Measurements from ENCODE around the gene UGDH. TPM values are rescaled to one million over a fixed set of nuclear protein-coding genes. Genes with fewer than 3 reads are reported as not detected.

UGDH gene
- total RNA-seq (10 to 100 TPM in 3 of 5 experiments, 1 to 10 TPM in 2; 6.9 to 20.9 (median 17.7) TPM), polyA plus RNA-seq (10 to 100 TPM; 18.2 to 18.7 TPM), total RNA-seq (12.1 reads per million, percentile 40 among the genes with 10 or more reads in this experiment)

GRCh38 chr4:39527296-39528060 lies at the start of gene UGDH:
Gene UGDH (minus strand): TSS chr4:39527439. CDS start chr4:39521512, 5,927 bp downstream.
- H3K9me3 Mint-ChIP-seq = peaks cover under 1 to 26% (median 17%) of the 10 kb centered on the region in 11 donors
- peak within 1 kb of the TSS; percentile 81 for H3K4me3 ChIP-seq (ENCODE audit: low read length)

DNA sequence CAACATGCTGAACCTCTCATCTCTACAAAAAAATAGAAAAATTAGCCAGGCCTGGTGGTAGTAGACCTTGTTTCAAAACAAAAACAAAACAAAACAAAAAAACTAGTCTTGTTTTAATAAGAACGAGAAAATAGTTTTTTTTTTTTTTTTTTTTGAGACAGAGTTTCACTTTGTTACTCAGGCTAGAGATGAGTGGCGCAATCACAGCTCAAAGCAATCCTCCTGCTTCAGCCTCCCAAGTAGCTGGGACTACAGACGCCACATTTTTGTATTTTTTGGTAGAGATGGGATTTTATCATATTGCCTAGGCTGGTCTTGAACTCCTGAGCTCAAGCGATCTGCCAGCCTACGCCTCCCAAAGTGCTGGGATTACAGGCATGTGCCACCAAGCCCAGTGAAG lies 47.7 kb upstream of the UGDH start:
- no peak for DNase-seq
- H3K27ac ChIP-seq (ENCODE audit: low read depth, low read length) = no peak overlapping the region
- no peaks in the 10 kb centered on the region for H3K27me3 ChIP-seq (ENCODE audit: control insufficient read depth in 2 of 2, insufficient read depth in 2 of 2, low read length in 2 of 2)
- Mint-ChIP-seq H3K4me1 (peaks cover 0 to 2% (median 0%) of the 10 kb centered on the region in 7 donors), H3K27ac (no peak overlapping the region), H3K4me3 (no peak overlapping the region), H3K27me3 (no peaks in the 10 kb centered on the region), H3K9me3 (no peaks in the 10 kb centered on the region), H3K36me3 (peaks cover 0 to 11% (median 0%) of the 10 kb centered on the region in 5 donors)
- H3K4me1 ChIP-seq (ENCODE audit: control insufficient read depth in 2 of 2, insufficient read depth in 2 of 2, low read length in 2 of 2) = no peaks in the 10 kb centered on the region
- H3K9me3 ChIP-seq (ENCODE audit: control insufficient read depth in 2 of 3, low read length in 3 of 3) = no peaks in the 10 kb centered on the region
- no peak for ATAC-seq
- H3K4me3 ChIP-seq (ENCODE audit: low read length) = no peak overlapping the region
- H3K36me3 ChIP-seq (ENCODE audit: control insufficient read depth in 2 of 3, insufficient read depth in 3 of 3, low read length in 3 of 3) = no peaks in the 10 kb centered on the region
- ChIA-PET CTCF (interaction anchor here (0.6 kb wide), 2 partner anchors 87 to 442 kb away, joined by 3 to 6 read pairs; no protein-coding TSS in a partner anchor), POLR2A (no interaction called here)
- intact Hi-C loops (cut with micrococcal nuclease) = no loop called here

More at GRCh38 chr4:39527296-39528060, at the start of gene UGDH:
- intact Hi-C loops (cut with micrococcal nuclease) = loop anchor here (1.0 to 10.0 kb wide), 14 partner anchors 9 to 1841 kb away; partner anchors contain the start of genes PDS5A (in 2 of the 2), RFC1 (in 2 of the 2), SMIM14 (in 2 of the 2) and UBE2K (in 2 of the 2)
- H3K9me3 ChIP-seq (ENCODE audit: control insufficient read depth in 2 of 3, low read length in 3 of 3) = peaks cover 0 to 11% (median 0%) of the 10 kb centered on the region in 3 experiments
- Mint-ChIP-seq H3K36me3 (peaks cover 17 to 28% (median 19%) of the 10 kb centered on the region in 5 donors), H3K4me3 (peak within 1 kb of the TSS; percentile 88 to 99 (median 98)), H3K4me1 (peaks cover 11 to 26% (median 19%) of the 10 kb centered on the region in 7 donors), H3K27ac (peak within 1 kb of the TSS; percentile 84 to 97 (median 93)), H3K27me3 (no peaks in the 10 kb centered on the region)
- POLR2A ChIA-PET = interaction anchor here (0.6 to 1.3 kb wide), 8 partner anchors 69 to 567 kb away, joined by 3 to 11 read pairs (median 4); partner anchors contain the start of genes LIAS, RPL9, SMIM14 and UBE2K
- no peaks in the 10 kb centered on the region for H3K27me3 ChIP-seq (ENCODE audit: control insufficient read depth in 2 of 2, insufficient read depth in 2 of 2, low read length in 2 of 2)
- H3K36me3 ChIP-seq (ENCODE audit: control insufficient read depth in 2 of 3, insufficient read depth in 3 of 3, low read length in 3 of 3) = peaks cover 0 to 5% (median 0%) of the 10 kb centered on the region in 3 experiments
- H3K4me1 ChIP-seq (ENCODE audit: control insufficient read depth in 2 of 2, insufficient read depth in 2 of 2, low read length in 2 of 2) = peaks cover 7 to 10% of the 10 kb centered on the region in 2 donors
- CTCF ChIA-PET = interaction anchor here (0.5 to 1.0 kb wide), 5 partner anchors 29 to 1465 kb away, joined by 3 to 4 read pairs (median 3); no protein-coding TSS in a partner anchor
- DNase-seq (peak; percentile 85 to 95 (median 88)), ATAC-seq (peak; percentile 99)
- H3K27ac ChIP-seq (ENCODE audit: low read depth, low read length) = peak within 1 kb of the TSS; percentile 74

- POLR2A ChIA-PET = interaction anchor here (0.6 kb wide), 1 partner anchor 86 kb away, joined by 4 read pairs; no protein-coding TSS in a partner anchor
Observed at GRCh38 chr4:39571504-39571903, 44.3 kb upstream of the UGDH start.

GRCh38 chr4:39571054-39571453 lies 43.8 kb upstream of the UGDH start:
- intact Hi-C loops (cut with micrococcal nuclease) = no loop called here
- ATAC-seq = no peak
- no peaks in the 10 kb centered on the region for H3K36me3 ChIP-seq (ENCODE audit: control insufficient read depth in 2 of 3, insufficient read depth in 3 of 3, low read length in 3 of 3)
- no peaks in the 10 kb centered on the region for H3K4me1 ChIP-seq (ENCODE audit: control insufficient read depth in 2 of 2, insufficient read depth in 2 of 2, low read length in 2 of 2)
- no peak overlapping the region for H3K4me3 ChIP-seq (ENCODE audit: low read length)
- ChIA-PET CTCF (no interaction called here), POLR2A (interaction anchor here (0.6 kb wide), 1 partner anchor 85 kb away, joined by 4 read pairs; no protein-coding TSS in a partner anchor)
- Mint-ChIP-seq H3K4me1 (peaks cover 0 to 4% (median 0%) of the 10 kb centered on the region in 7 donors), H3K4me3 (no peak overlapping the region), H3K9me3 (peaks cover 0 to 3% (median 2%) of the 10 kb centered on the region in 11 donors), H3K36me3 (peaks cover 3 to 16% (median 4%) of the 10 kb centered on the region in 5 donors), H3K27me3 (no peaks in the 10 kb centered on the region), H3K27ac (no peak overlapping the region)
- H3K9me3 ChIP-seq (ENCODE audit: control insufficient read depth in 2 of 3, low read length in 3 of 3) = no peaks in the 10 kb centered on the region
- no peak for DNase-seq
- H3K27me3 ChIP-seq (ENCODE audit: control insufficient read depth in 2 of 2, insufficient read depth in 2 of 2, low read length in 2 of 2) = no peaks in the 10 kb centered on the region
- H3K27ac ChIP-seq (ENCODE audit: low read depth, low read length) = no peak overlapping the region

More at GRCh38 chr4:39571504-39571903, 44.3 kb upstream of the UGDH start:
- no peak overlapping the region for H3K4me3 ChIP-seq (ENCODE audit: low read length)
- ATAC-seq = no peak
- intact Hi-C loops (cut with micrococcal nuclease) = no loop called here
- no peaks in the 10 kb centered on the region for H3K9me3 ChIP-seq (ENCODE audit: control insufficient read depth in 2 of 3, low read length in 3 of 3)
- no peak for DNase-seq
- H3K9me3 Mint-ChIP-seq = peaks cover 0 to 2% (median 0%) of the 10 kb centered on the region in 11 donors
- H3K36me3 Mint-ChIP-seq = peaks cover 0 to 12% (median 0%) of the 10 kb centered on the region in 5 donors
- no peaks in the 10 kb centered on the region for H3K27me3 Mint-ChIP-seq
- H3K27ac Mint-ChIP-seq = no peak overlapping the region
- H3K4me1 ChIP-seq (ENCODE audit: control insufficient read depth in 2 of 2, insufficient read depth in 2 of 2, low read length in 2 of 2) = no peaks in the 10 kb centered on the region
- H3K27me3 ChIP-seq (ENCODE audit: control insufficient read depth in 2 of 2, insufficient read depth in 2 of 2, low read length in 2 of 2) = no peaks in the 10 kb centered on the region
- no peak overlapping the region for H3K27ac ChIP-seq (ENCODE audit: low read depth, low read length)
- H3K4me3 Mint-ChIP-seq = no peak overlapping the region
- H3K36me3 ChIP-seq (ENCODE audit: control insufficient read depth in 2 of 3, insufficient read depth in 3 of 3, low read length in 3 of 3) = no peaks in the 10 kb centered on the region
- CTCF ChIA-PET = no interaction called here
- peaks cover 0 to 4% (median 0%) of the 10 kb centered on the region in 7 donors for H3K4me1 Mint-ChIP-seq

GRCh38 chr4:39569209-39569608 lies 42.0 kb upstream of the UGDH start:
- peaks cover 0 to 7% (median 4%) of the 10 kb centered on the region in 11 donors for H3K9me3 Mint-ChIP-seq

GRCh38 chr4:39568805-39569204 lies 41.6 kb upstream of the UGDH start:
- no peak for ATAC-seq
- Histone ChIP-seq H3K4me3 (ENCODE audit: low read length) (no peak overlapping the region), H3K36me3 (ENCODE audit: control insufficient read depth in 2 of 3, insufficient read depth in 3 of 3, low read length in 3 of 3) (no peaks in the 10 kb centered on the region), H3K27me3 (ENCODE audit: control insufficient read depth in 2 of 2, insufficient read depth in 2 of 2, low read length in 2 of 2) (no peaks in the 10 kb centered on the region), H3K27ac (ENCODE audit: low read depth, low read length) (no peak overlapping the region), H3K4me1 (ENCODE audit: control insufficient read depth in 2 of 2, insufficient read depth in 2 of 2, low read length in 2 of 2) (no peaks in the 10 kb centered on the region), H3K9me3 (ENCODE audit: control insufficient read depth in 2 of 3, low read length in 3 of 3) (no peaks in the 10 kb centered on the region)
- Mint-ChIP-seq H3K4me1 (peaks cover 0 to 4% (median 0%) of the 10 kb centered on the region in 7 donors), H3K9me3 (peaks cover 0 to 7% (median 4%) of the 10 kb centered on the region in 11 donors), H3K27me3 (no peaks in the 10 kb centered on the region), H3K36me3 (peaks cover 7 to 30% (median 16%) of the 10 kb centered on the region in 5 donors), H3K27ac (no peak overlapping the region), H3K4me3 (no peak overlapping the region)
- ChIA-PET POLR2A (no interaction called here), CTCF (no interaction called here)
- no peak for DNase-seq
- intact Hi-C loops (cut with micrococcal nuclease) = no loop called here

More at GRCh38 chr4:39569209-39569608, 42.0 kb upstream of the UGDH start:
- no peaks in the 10 kb centered on the region for H3K36me3 ChIP-seq (ENCODE audit: control insufficient read depth in 2 of 3, insufficient read depth in 3 of 3, low read length in 3 of 3)
- H3K27me3 Mint-ChIP-seq = no peaks in the 10 kb centered on the region
- no peaks in the 10 kb centered on the region for H3K27me3 ChIP-seq (ENCODE audit: control insufficient read depth in 2 of 2, insufficient read depth in 2 of 2, low read length in 2 of 2)
- H3K4me3 Mint-ChIP-seq = no peak overlapping the region
- H3K9me3 ChIP-seq (ENCODE audit: control insufficient read depth in 2 of 3, low read length in 3 of 3) = no peaks in the 10 kb centered on the region
- ChIA-PET POLR2A (interaction anchor here (0.7 kb wide), 1 partner anchor 757 kb away, joined by 3 read pairs; no protein-coding TSS in a partner anchor), CTCF (no interaction called here)
- H3K4me3 ChIP-seq (ENCODE audit: low read length) = no peak overlapping the region
- DNase-seq (no peak), ATAC-seq (no peak)
- H3K36me3 Mint-ChIP-seq = peaks cover 7 to 29% (median 16%) of the 10 kb centered on the region in 5 donors
- intact Hi-C loops (cut with micrococcal nuclease) = no loop called here
- no peak overlapping the region for H3K27ac ChIP-seq (ENCODE audit: low read depth, low read length)
- no peaks in the 10 kb centered on the region for H3K4me1 ChIP-seq (ENCODE audit: control insufficient read depth in 2 of 2, insufficient read depth in 2 of 2, low read length in 2 of 2)
- H3K27ac Mint-ChIP-seq = no peak overlapping the region
- H3K4me1 Mint-ChIP-seq = peaks cover 0 to 4% (median 0%) of the 10 kb centered on the region in 7 donors

Measured in naive thymus-derived CD4-positive, alpha-beta T cell (primary cell).